GM18498 (cell line): ENCODE measurements around the gene PSEN1.

Experiments
- ATAC-seq: cut with Tn5 transposase; IDR thresholded peaks from one replicate; pipeline ENCODE4 v1.9.1; 2021; ENCODE audit warnings: mild to moderate bottlenecking, moderate library complexity; ENCODE audit not compliant: unreplicated experiment

Gene PSEN1

GRCh38 chr14:73136387-73137225, at the start of gene PSEN1:
PSEN1 (plus strand) TSS chr14:73136507; CDS start chr14:73148020, 11,513 bp downstream.
- peak; percentile 92 for ATAC-seq

GRCh38 chr14:73091044-73091443, 45.3 kb upstream of the PSEN1 start:
- no peak for ATAC-seq

- ATAC-seq = no peak
Measured at GRCh38 chr14:73097421-73097820, 38.9 kb upstream of the PSEN1 start.

GRCh38 chr14:73100334-73100733, 36.0 kb upstream of the PSEN1 start:
- ATAC-seq = no peak

- no peak for ATAC-seq
Measured at GRCh38 chr14:73102806-73103497, 33.4 kb upstream of the PSEN1 start.

- no peak for ATAC-seq
Measured at GRCh38 chr14:73105050-73105449, 31.3 kb upstream of the PSEN1 start.

GRCh38 chr14:73105727-73106126, 30.6 kb upstream of the PSEN1 start:
- ATAC-seq = no peak

GRCh38 chr14:73116079-73116665, 20.1 kb upstream of the PSEN1 start:
- ATAC-seq = no peak

- ATAC-seq = no peak
Measured at GRCh38 chr14:73124180-73124894, 12.0 kb upstream of the PSEN1 start.

GRCh38 chr14:73125169-73125588, 11.1 kb upstream of the PSEN1 start:
- ATAC-seq = no peak

GRCh38 chr14:73125746-73126145, 10.6 kb upstream of the PSEN1 start:
- ATAC-seq = no peak

GRCh38 chr14:73133795-73134194, 2.5 kb upstream of the PSEN1 start:
- ATAC-seq = no peak

- ATAC-seq = no peak
Measured at GRCh38 chr14:73136085-73136386, 271 bp upstream of the PSEN1 start.

GRCh38 chr14:73140811-73141323, 4.6 kb downstream of the PSEN1 start:
- no peak for ATAC-seq

GRCh38 chr14:73142216-73142615, 5.9 kb downstream of the PSEN1 start:
- ATAC-seq = peak; percentile 72

GRCh38 chr14:73143003-73143402, 6.7 kb downstream of the PSEN1 start:
- no peak for ATAC-seq

- no peak for ATAC-seq
Measured at GRCh38 chr14:73143617-73144016, 7.3 kb downstream of the PSEN1 start.

GRCh38 chr14:73145371-73145770, 9.1 kb downstream of the PSEN1 start:
- ATAC-seq = no peak

- ATAC-seq = no peak
Measured at GRCh38 chr14:73146111-73146510, 9.8 kb downstream of the PSEN1 start.

GRCh38 chr14:73149753-73150152, 13.4 kb downstream of the PSEN1 start:
- no peak for ATAC-seq

- no peak for ATAC-seq
Measured at GRCh38 chr14:73153272-73153671, 17.0 kb downstream of the PSEN1 start.
